ENCODE data around the gene ATF7.
"Not testable (repeated sequence)": the region's sequence is repeated elsewhere in the genome, so short reads cannot be mapped to it uniquely, and the experiment has no call there.

Gene ATF7

DNA sequence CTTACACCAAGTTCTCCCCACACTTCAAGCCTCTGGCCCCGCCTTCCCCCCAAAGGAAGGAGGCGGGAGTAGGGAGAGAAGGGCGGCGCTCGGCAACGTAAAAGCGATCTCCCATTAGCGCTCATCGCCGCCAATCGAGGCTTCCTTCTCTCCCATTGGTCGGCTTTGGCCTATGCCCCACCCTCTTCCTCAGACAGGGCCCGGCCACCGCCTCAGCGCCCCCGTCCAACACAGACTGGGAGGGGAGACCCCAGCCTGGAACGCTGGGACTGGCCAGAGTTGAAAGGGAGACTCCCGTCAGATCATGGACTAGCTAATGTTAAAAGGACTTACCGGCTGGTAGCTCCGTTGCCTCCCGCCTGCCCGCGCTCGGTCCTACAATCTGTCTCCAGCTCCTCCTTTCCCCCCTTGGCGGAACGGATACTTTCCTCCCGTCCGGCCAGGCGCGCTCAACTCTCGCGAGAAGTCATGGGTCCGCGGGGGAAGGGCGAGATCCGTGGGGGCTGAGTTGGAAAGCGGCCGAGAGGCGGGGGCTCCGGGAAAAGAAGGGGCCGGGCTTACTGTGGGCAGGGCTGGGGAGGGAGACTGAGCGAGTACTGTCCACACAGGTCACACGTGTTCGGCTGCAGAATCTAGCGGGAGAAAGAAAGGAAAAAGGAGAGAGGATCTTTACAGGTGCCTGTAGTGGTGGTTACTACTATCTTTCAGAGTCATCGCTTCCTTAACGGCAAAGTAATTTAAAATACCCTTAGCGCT, at the start of gene ATF7:
TSS of gene ATF7 (minus strand) at position 437 of the 756 bp plus-strand sequence. CDS start 25,382 bp downstream, outside the sequence.
- peak; percentile 86 for DNase-seq (ENCODE audit: low read depth)

DNA sequence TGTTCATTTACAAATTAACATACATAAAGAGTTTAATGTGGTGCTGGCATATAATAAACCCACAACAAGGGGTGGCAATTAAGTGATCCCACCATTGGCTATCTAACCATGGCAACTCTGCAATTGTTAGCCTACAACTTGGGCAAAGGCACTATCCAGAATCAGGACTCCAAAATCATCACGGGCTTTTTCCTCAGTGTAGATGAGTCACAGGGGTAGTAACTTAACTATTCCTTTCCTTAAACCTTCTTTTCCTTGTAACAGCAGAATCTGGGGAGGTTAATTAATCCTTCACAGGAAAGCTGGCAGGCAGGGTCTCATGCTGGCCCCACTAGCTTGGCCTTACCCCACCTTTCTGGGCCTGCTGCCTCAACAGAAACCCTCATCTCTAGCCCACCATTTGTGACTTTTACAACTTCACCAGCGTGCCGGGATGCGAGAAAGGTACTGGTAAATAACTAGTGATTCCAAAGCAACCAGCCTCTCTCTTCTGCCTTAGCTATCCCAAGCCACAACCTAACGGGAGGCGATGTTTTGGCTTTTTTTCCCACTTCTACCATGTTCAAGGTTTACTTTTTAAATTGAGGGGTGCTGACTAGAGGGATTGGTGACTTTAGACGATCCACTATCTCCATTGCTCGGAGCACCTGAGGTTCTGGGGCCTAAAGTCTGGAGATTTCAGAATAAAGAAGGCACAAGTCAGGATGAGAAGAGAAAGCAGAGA, 49.0 kb upstream of the ATF7 start:
- no peak for DNase-seq (ENCODE audit: low read depth)

DNA sequence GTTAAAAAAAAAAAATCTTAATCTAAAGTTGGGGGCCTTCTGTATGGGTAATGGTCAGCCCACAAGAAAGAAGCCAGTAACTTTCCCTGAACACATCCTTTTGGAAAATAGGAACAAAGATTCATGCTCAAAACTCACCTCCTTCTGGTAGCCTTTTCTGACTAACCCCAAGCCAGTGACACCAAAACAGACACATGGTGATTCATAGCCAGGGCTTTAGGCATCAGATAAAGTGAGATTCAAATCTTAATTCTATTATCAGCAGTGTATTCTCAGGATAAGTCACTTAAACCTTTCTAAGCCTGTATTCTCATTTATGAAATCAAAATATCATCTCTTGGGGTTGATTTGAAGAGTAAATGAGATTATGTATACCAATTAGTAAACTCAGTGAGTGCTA, 44.8 kb upstream of the ATF7 start:
- DNase-seq (ENCODE audit: low read depth): no peak

DNA sequence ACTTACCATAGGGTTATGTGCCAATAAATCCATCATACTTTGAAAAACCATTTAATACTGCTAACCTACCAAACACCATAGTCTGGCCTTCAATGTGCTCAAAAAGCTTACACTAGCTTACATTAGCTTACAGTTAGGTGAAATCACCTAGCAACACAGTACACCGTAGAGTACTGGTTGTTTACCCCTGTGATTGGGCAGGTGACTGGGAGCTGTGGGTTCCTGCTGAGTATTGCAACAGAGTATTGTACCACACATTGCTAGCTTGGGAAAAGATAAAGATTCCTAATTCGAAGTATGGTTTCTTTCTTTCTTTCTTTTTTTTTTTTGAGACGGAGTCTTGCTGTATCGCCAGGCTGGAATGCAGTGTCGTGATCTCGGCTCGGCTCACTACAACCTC, 44.1 kb upstream of the ATF7 start:
- no peak for DNase-seq (ENCODE audit: low read depth)

DNA sequence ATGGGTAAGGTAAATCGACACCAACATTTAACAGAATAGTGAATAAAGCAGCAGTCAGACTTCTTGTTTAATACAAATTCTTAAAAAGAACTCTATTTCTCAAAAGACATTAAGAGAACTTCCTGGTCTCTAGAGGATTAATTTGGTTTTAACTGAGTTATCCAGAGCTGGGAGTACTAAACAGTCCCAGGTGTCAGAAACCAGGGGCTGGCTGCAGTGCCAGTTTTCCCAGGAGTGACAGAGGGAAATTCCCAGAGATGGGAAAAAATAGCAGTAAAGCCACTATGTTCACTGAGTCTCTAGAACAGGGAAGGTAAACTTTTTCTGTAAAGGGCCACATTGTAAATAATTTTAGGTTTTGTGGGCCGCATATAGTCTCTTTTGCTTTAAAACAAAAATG, 40.9 kb upstream of the ATF7 start:
- no peak for DNase-seq (ENCODE audit: low read depth)

DNA sequence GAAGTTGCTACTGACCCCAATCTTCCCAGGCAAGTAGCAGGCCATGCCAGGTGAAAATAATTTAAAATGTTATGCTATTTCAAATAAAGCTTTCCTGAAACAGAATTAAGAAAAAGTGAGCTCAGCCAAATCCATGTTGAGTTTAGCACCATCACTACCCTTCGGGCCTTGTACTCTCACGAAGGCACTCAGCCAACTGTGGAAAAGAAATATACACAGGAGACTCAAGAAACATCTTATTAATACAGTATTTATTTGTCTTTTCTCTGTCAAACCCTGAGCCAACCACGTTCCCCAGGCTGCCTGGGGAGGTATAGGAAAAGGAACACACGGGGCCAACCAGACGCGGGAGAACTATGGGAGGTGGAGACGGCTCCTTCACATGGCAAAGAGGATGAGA, 38.8 kb upstream of the ATF7 start:
- no peak for DNase-seq (ENCODE audit: low read depth)

DNA sequence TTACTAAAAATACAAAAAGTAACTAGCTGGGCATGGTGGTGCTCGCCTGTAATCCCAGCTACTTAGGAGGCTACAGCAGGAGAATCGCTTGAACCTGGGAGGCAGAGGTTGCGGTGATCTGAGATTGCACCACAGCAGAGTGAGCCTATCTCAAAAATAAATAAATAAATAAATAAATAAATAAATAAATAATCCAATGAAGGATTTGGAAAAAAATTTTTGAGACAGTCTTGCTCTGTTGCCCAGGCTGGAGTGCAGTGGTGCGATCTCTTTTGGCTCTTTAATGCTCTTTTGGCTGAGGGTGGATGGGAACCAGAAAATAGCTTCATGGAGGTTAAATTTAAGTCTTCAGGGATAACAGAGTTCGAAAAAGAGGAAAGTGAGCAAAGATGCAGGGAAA, 38.0 kb upstream of the ATF7 start:
- no peak for DNase-seq (ENCODE audit: low read depth)

DNA sequence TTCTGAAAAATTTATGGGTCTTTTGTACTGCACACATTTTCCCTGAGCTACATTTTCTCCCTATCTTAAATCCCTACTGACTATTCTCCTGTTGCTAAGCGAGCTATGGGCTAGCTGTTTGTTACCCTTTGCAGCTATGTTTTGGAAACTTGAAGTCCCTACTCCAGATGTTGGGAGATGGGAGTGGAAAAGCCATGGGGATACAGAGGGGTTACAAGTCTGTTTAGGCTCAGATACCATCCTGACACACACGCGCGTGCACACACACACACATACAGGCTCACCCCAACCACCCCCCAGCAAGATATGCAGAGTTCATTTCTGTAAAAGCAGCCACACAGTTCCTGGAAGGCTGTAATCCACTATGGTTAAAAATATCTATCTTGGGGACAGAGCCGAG, 33.9 kb upstream of the ATF7 start:
- no peak for DNase-seq (ENCODE audit: low read depth)

DNA sequence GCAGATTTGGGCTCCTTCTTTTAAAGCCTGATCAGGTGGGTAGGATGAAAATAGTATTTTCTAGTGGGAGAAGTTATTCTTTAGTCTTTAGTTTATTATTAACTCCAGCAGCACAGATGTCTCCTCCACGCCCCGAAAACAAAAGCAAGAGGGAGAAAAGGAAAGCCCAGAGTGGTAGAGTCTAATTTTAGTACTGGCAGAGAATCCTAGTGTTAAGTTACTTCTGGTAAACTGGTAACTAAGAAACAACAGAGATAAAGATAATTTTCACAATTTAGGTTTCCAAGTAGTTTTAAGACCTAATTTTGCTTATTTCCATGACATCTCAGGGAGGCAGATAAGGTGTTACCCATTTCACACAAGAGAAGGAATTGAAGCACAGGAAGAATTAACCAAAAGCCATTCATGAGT, 33.4 kb upstream of the ATF7 start:
- no peak for DNase-seq (ENCODE audit: low read depth)

DNA sequence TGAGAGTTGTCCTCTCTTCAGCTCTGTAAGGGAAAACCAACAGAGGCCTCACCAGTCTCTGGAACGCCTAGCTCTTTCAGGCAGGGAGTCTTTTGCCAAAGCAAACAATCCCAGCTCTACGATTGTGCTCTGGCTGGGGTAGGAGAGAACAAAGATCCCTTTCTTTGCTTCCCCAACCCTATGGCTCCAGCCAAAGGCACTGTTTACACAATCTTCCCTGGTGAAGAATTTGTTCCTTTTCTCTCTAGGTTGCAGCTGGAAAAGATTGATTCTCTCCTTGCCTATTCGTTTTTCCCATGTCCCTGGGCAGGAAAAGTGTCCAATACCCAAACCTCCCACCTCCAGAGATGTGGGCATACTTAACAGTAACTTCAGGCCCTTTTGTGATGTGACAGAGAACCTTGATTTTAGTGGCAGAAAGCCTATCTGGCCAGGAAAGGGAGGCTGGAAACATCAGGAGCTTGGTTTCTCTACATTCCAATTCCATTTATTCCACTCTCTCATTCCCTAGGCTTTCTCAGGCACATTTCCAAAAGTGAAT, 32.9 kb upstream of the ATF7 start:
- DNase-seq (ENCODE audit: low read depth): no peak

DNA sequence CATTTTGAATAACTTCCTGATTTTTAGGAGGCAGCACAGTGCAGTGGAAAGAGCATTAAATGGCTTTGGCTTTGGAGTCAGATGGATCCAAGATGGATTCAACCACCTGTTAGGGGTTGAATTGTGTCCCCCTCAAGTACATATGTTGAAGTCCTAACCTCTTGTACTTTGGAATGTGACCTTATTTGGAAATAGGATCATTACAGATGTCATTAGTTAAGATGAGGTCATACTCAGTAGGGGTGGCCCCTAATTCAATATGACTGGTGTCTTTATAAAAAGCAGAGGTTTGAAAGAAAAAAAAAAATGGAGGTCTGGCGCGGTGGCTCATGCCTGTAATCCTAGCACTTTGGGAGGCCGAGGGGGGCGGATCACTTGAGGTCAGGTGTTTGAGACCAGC, 30.9 kb upstream of the ATF7 start:
- DNase-seq (ENCODE audit: low read depth): no peak

DNA sequence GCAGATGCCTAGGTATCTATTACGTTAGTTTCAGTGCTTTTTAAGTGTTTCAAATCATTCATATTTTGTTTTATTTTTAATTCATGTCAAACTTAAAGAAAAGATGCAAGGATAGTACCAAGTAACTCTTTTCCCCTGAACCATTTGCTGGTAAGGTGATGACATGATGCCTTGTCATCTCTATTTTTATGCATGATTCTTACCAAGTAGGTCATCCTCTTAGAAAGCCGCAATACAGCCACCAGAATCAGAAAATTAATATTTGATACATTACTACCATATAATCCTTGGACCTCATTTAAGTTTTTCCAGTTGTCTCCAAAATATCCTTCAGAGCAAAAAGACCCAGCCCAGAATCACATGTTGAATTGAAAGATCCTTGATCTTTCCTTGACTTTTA, 27.4 kb upstream of the ATF7 start:
- DNase-seq (ENCODE audit: low read depth): no peak

DNA sequence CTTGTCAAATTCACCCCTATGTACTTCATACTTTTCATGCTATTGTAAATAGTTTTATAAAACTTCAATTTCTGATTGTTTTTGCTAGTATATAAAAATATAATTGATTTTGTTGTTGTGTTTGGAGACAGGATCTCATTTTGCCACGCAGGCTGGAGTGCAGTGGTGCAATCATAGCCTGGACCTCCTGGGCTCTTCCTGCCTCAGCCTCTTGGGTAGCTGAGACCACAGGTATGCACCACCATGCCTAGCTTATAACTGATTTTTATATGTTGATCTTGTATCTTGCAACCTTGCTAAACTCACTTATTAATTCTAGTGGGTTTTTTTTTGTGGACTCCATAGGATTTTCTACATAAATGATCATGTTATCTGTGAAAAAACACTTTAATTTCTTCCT, 26.2 kb upstream of the ATF7 start:
- no peak for DNase-seq (ENCODE audit: low read depth)

DNA sequence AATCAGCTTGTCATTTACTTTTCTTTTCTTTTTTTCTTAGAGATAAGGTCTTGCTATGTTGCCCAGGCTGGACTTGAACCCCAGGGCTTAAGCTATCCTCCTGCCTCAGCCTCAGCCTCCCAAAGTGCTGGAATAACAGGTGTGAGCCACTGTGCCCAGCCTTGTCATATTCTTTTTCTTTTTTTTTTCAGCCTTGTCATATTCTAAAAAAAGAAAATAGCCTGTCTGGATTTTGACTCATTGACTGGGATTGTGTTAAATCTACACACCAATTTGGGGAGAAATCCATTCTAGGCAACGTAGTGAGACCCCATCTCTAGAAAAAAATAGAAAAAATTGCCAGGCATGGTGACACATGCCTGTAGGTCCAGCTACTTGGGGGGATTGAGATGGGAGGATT, 25.6 kb upstream of the ATF7 start:
- DNase-seq (ENCODE audit: low read depth): no peak

DNA sequence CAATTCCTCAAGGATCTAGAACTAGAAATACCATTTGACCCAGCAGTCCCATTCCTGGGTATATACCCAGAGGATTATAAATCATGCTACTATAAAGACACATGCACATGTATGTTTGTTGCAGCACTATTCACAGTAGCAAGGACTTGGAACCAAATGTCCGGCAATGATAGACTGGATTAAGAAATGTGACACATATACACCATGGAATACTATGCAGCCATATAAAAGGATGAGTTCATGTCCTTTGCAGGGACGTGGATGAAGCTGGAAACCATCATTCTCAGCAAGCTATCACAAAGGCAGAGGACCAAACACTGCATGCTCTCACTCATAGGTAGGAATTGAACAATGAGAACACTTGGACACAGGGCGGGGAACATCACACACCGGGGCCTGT, 20.1 kb upstream of the ATF7 start:
- DNase-seq (ENCODE audit: low read depth): not testable (repeated sequence)

DNA sequence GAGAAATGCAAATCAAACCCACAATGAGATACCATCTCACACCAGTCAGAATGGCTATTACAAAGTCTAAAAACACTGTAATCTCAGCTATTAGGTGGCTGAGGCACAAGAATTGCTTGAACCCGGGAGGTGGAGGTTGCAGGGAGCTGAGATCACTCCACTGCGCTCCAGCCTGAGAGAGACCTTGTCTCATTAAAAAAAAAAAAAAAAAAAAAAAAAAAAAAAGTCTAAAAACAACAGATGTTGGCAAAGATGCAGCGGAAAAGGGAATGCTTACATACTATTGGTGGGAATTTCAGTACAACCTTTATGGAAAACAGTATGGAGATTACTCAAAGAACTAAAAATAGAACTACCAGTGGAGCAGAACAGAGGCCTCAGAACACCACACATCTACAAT, 19.0 kb upstream of the ATF7 start:
- no peak for DNase-seq (ENCODE audit: low read depth)

DNA sequence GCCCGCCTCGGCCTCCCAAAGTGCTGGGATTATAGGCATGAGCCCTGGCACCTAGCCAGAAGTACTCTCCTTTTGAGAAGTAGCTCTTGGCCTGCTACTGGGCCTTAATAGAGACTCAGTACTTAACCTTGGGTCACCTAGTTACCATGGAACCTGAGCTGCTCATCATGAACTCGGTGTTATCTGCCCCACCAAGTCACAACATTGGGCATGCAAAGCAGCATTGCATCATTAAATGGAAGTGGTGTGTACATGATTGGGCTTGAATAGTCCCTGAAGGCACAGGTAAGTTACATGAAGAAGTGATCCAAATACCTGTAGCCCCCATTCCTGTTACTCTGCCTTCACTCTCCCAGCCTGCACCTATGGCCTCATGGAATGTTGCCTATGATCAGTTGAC, 18.0 kb upstream of the ATF7 start:
- DNase-seq (ENCODE audit: low read depth): no peak

DNA sequence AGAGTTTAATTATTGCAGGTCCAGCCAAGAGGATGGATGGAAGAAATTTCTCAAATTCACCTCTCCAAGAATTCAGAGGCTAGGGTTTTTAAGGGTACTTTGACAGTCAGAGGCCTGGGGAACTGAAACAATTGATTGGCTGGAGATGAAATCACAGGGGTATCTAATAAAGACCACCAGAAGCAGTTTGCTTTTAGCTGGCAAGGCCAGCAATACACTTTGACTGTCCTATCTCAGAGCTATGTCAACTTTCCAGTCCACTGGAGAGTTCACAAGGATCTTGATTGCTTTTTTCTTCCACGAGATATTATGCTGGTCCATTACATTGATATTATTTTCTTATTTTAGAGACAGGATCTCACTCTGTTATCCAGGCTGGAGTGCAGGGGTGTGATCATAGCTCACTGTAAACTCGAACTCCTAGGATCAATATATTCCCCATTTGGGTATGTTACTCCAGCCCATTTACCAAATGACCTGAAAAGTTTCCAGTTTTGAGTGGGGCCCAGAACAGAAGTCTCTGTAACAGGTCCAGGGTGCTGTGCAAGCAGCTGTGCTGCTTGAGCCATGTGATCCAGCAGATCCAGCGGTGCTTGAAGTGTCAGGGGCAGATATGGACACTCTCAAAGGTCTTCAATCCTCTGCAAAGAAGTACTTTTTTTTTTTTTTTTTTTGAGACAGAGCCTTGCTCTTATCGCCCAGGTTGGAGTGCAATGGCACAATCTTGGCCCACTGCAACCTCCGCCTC, 17.2 kb upstream of the ATF7 start:
- DNase-seq (ENCODE audit: low read depth): no peak

DNA sequence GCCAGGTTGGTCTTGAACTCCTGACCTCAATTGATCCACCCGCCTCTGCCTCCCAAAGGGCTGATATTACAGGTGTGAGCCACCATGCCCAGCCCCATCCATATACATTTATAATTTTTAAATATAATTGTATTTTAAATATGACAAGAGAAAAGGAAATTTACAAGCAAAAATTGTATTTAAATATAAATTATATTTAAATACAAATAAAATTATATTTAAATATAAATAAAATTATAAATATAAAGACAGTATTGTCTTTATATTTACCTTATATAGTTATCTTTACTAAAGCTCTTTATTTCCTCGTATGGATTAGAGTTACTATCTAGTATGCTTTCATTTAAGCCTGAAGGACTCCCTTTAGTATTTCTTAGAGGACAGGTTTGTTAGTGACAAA, 11.9 kb upstream of the ATF7 start:
- DNase-seq (ENCODE audit: low read depth): no peak

DNA sequence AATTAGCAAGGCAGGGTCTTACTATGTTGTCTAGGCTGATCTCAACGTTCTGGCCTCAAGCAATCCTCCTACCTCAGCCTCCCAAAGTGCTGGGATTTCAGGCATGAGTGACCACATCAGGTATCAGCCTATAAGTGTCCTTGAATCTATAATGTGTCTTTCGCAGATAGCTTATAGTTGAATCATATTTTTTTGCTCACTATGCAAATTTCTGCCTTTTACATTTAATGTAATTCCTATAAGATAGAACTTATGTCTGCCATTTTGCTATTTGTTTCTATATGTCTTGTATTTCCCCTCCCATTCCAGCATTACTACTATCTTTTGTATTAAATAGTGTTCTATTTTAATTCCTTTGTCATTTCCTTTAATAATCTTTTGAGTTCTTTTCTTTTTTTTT, 10.5 kb upstream of the ATF7 start:
- no peak for DNase-seq (ENCODE audit: low read depth)

DNA sequence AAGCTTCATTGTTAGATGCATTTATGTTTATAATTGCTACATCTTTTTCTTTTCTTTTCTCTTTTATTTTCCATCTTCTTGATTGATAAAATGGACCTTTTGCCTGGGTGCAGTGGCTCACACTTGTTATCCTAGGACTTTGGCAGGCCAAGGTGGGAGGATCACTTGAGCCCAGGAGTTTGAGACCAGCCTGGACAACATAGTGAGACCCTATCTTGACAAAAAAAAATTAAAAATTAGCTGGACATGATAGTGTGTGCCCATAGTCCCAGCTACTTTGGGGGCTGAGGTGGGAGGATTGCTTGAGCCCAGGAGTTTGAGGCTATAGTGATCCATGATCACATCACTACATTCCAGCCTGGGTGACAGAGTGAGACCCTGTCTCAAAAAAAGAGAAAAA, 9.5 kb upstream of the ATF7 start:
- DNase-seq (ENCODE audit: low read depth): not testable (repeated sequence)

DNA sequence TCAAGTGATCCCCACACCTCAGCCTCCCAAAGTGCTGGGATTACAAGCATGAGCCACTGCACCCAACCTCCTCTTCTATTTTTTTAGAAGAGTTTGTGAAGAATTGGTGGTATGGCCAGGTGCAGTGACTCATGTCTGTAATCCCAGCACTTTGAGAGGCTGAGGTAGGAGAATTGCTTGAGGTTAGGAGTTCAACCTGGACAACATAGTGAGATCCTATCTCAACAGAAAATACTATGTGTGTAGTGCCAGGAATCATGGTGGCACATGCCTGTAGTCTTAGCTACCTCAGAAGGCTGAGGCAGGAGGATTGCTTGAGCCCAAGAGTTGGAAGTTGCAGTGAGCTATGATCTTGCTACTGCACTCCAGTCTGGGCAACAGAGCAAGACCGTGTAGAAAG, 5.5 kb upstream of the ATF7 start:
- DNase-seq (ENCODE audit: low read depth): no peak

DNA sequence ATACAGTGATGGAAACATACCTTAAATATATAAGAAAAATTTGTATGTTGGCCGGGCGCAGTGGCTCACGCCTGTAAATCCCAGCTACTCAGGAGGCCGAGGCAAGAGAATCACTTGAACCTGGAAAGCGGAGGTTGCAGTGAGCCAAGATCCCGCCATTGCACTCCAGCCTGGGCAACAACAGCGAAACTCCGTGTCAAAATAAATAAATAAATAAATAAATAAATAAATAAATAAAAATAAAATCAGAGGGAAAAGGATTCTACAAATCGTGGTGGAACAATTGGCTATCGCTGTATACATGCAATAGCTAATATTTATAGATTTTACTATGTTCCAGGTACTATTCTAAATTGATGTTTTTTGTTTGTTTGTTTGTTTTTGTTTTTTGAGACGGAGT, 1.7 kb upstream of the ATF7 start:
- DNase-seq (ENCODE audit: low read depth): no peak

Measured in GM04503 (cell line).